NCI-H460 (cell line): ENCODE measurements around the gene DMXL2. TPM values are rescaled to one million over a fixed set of nuclear protein-coding genes. Genes with fewer than 3 reads are reported as not detected.
"Not testable (repeated sequence)": the region's sequence is repeated elsewhere in the genome, so short reads cannot be mapped to it uniquely, and the experiment has no call there.

Experiments used
- DNase-seq: peaks from one replicate; pipeline ENCODE4 v3.0.0-alpha.2; 2016; ENCODE audit warnings: low read depth; ENCODE audit errors: extremely low read depth
- total RNA-seq: library from RNA; depleted of rRNA; stranded (reverse); fragments of >200 nt; shearing (Covaris generic); gene quantifications from 2 replicates; pipeline ENCODE4 v1.2.3, GENCODE V29; 2014

Gene DMXL2
- total RNA-seq, 1 experiment from 2014 or later: 48.5 TPM

DNA sequence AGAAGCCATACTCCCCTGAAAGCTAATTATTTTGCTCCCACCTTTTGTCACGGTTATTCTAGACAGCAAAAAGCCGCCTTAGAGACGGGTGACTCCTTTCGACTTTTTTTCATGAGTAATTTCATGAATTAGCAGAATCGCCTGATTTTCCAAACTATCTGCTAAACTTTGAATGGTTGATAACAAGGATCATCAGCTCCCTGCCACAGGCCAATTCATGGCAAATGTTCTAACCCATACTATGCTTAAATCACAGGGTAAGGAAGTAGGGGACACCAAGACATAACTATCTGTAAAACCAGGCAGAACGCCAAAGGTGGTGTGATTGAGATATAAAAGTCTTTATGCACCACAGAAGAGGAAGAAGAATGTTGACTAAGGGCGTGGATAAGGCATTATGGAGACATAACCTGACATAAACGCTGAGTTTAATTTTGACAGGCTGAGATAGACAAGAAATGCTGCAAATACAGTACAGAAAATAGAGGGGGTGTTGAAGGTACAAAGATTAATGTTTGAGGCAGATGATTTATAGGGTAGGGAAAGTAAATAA, 891 bp upstream of the DMXL2 start:
- DNase-seq: no peak

DNA sequence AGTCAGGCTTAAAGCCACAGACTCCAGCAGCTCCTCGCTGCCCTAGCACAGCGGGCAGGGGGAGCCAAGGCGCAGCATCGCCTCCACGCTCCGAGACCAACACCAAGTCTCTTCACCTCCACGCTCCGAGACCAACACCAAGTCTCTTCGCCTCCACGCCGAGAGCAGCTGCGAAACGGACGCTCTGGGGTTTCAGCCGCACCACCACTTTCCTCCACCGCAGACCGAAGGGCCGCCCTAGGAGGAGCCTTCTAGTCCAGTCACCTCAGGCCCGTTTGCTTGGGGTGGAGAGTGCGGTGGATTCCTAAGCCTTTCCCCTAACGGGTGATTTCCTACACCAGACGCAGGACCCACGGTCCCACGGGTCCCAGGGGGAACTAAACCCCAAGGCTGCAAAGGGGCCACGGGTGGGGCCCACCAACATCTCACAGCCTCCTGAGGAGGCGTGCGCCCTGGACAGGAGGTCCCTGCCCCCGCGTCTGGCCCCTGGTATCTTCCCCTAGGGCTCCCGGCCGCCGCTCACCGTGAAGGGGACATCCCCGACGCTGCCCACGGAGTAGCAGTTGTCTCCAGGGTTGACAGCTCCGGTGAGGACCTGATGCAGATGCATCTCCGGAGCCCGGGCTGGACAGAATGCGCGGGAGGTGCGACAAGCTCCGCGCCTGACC, 501 bp downstream of the DMXL2 start:
- peak; percentile 17 for DNase-seq

DNA sequence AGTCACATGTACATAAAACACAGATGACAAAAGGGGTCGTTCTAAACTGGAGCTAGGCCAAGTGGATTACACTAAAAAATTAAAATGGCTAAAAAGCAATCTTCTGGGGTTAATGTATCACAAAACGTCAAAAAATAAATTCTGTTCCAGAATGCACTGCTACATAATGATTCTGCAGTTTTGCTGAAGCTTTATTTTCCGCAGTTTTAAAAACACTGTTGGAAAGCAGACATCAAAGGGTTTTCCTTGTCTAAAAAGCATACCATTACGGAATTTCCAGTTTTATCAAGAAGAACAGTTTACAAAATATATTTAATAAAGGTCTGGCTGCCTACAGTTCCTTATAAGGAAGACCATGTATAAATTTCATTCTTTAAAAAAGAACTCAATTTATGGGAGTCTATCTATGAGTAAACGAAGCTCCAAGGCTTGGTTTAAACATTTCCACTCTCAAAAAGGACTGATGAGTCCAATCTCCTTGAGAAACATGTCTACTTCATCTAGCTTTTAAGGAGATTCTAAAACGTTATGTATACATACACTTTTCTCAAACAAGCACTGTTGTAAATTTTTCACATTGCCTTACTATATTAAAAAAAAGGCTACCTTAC, 1.3 kb downstream of the DMXL2 start:
- no peak for DNase-seq

DNA sequence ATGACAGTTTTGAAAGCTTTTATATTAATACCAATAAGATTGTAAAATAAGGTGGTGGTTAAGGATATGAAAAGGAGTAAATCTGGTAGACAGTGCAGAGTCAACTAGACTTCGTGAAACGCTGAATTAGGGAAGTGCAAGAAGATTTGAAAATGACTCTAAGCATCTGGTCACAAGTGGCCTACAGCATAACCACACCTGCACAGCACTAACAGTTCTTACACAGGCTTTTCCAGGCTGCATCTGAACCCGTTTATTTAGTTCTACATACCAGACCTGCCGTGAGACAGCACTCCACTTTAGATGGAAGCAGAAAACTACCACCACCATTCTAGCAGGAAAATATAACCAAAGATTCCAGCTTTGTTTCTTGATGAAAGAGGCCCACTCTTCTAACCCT, 1.9 kb downstream of the DMXL2 start:
- no peak for DNase-seq

DNA sequence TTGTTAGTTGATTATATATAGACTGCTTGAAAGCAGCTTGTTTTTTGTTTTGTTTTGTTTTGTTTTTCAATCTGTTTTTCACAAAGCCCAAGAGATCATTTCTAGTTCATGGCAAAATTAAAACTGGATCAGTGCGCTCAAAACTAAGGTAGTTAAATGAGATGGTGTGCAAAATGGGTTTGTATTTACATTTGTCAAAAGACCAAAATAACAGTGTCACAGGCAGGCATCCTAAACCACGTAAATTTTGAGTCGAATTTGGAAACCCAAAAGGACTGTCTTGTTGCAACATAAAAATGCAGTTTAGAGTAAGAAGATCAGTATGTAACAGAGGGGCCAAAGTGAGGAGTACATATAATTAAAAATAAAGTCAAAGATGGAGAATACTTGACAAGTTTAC, 2.4 kb downstream of the DMXL2 start:
- DNase-seq: no peak

DNA sequence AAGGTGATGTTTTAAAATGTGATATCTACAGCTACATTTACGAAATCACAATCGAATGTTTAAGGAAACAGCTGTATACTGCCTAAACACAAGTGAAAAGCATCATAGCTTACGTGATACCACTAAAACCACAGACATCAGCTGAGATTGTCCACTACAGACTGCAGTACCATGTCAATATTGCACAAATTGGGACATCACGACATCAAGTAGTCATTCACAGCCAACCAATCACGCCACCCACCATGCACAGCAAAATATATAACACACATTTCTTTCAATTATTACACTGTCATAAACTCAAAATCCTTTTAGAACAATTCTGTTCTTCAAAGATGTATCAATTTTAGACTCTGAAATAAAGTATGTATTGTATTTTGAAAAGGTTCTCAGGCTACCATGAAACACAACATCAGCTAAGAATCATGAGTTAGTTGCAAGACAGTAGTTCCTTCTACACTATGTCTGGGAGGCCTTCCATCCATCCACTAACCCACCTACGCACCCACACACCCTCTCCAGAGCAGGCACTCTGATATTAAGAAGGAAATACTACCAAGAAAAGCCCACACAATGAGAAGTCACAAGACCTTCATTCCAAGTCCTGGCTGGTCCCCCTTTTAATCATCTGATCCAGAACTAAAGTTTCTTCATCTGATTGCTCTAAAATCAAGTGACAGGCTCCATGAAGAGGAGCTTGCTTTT, 3.1 kb downstream of the DMXL2 start:
- no peak for DNase-seq

DNA sequence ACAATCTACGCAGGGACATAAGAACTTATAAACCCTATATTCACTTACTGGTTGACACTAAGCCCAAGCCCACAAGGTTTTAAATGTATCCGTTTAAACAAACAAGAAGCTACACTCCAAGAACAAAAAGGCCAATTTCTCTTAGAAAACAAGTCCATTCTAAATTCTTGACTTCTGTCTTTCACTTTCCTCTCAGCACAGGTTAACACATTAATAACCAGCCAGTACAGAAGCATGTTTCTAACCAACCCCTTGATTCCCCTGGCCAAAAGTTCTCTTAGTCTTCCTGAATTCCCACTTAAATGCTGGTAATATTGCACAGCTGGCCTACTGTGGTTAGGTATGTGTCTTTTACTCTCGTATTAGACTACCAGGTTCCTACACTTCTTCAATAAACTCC, 4.7 kb downstream of the DMXL2 start:
- no peak for DNase-seq

DNA sequence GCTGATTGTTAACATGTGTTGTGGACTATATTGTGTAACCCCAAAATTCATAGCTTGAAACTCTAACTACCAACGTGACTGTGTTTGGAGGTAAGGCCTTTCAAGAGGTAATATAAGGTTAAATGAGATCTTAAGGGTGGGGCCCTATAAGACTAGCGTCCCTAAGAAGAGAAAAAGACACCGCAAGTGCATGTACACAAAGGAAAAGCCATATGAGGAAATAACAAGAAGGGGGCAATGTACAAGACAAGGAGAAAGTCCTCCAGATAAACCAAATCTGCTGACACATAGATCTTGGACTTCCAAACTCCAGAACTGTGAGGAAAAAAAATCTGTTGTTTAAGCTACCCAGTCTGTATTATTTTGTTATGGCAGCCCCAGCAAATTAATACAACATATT, 8.6 kb downstream of the DMXL2 start:
- no peak for DNase-seq

DNA sequence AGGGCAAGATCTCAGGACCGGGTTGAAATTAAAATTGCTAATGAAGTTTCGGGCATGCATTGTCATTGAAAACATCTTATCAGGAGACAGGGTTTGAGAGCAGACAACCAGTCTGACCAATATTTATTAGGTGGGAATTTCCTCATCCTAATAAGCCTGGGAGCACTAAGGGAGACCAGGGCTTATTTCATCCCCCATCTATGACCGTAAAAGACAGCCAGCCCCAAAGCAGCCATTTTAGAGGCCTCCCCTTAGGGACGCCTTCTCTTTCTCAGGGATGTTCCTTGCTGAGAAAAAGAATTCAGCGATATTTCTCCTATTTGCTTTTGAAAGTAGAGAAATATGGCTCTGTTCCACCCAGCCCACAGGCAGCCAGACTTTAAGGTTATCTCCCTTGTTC, 9.9 kb downstream of the DMXL2 start:
- not testable (repeated sequence) for DNase-seq

DNA sequence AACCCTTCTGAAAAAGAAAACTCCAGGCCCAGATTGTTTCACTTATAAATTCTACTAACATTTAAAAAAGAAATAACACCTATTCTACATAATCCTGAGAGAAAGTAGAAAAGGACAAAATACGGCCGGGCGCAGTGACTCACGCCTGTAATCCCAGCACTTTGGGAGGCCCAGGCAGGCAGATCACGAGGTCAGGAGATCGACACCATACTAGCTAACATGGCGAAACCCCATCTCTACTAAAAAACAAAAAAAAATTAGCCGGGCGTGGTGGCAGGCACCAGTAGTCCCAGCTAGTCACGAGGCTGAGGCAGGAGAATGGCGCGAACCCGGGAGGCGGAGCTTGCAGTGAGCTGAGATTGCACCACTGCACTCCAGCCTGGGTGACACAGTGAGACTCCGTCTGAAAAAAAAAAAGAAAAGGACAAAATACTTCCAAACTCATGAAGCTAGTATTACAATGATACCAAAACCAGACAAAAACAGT, 19.1 kb downstream of the DMXL2 start:
- DNase-seq: peak; percentile 40

DNA sequence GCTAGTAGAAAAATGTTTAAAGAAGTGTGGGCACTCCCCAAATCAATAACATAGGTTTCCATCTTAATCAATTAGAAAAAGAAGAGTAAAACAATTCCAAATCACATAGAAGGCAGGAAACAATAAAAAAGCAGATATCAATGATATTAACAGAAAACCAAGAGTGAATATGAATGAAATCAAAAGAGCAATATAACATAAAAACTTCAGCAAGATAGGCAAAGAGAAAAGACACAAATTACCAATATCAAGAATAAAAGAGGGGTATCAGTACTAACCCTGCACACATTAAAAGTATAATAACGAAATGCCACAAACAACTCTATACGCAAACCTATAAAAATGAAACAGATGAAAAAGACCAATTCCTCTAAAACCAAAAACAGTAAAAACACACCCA, 19.6 kb downstream of the DMXL2 start:
- DNase-seq: no peak

DNA sequence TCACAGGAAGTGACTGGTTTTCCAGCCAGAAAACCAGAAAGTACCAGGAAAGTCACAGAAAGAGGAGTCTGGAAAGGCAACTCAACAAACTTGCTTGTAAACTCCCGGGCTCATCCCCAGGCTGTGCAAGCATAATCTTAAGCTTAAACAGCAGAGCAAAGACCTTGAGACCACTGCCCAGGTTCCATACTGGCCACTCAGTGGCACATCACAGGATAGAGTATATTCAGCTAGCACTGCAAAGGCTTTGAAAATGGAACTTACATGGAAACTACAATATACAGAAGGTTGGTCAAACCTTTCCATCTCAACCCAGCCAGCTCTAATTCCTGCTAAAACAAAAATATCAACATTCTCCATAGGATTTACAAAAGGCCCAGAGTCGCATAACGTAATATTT, 20.1 kb downstream of the DMXL2 start:
- no peak for DNase-seq

DNA sequence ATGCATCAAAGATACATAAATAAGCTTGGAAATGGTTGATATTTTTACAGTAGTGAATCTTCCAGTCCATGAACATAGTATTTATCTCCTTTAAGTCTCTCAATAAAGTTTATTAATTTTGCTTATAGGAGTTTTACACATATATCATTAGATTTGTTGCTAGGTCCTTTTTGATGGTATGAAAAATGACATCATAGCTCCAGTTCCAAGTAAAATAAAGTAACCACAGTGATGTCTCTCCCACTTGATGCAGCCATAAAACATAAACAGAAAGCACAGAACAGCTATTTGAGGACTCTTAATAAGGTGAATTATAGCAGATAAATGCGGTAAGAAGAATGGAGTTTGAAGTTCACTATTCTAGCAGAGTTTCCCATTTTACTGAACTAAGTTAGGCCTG, 20.8 kb downstream of the DMXL2 start:
- DNase-seq: no peak

DNA sequence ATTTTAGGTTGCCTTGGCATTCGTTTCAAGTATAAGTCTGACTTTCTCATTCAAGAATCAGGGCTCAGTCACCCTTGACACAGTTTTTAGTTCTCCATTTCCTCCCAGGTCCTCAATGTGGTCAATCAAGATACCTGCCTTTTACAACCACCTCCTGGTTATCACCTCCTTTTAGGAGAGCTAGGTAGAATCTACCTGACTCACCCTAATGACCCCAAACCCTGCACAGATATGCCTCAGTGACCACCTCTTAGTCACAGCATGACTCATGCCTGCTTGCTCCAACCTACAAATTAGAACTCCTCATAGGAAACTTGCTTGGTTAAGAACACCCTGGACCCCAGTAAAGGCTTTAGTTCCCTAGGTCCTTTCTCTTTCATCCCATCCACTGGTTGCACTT, 22.5 kb downstream of the DMXL2 start:
- DNase-seq: no peak

DNA sequence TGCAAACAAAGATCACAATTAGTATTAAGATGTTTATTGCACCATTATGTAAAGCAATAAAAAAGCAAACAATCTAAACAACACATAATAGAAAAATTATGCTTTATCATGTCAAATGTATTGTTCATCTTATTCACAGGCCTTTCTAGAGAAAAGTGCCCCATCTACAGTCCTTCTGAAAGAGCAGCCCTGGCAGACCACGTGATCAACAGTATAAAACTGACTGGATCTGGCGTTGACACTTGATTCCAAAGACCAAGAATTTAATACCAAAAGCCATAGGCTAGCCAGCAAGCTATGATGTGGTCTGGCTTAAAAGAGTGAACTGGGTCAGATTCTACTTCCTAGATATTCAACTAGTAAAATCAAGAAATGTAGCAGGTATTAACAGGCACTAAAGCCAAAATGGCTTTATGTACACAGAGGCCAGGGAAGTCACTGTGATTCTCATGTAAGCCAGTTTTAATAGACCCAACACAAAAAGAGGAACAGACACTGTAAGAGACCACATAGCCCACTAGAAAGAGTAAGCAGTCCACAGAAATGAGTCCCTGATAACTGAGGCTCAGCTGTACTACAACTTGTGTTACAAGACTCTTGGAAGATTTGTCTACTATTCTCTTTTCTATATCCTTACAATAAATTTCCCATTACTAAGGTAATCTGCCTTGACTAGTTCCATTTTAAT, 32.5 kb downstream of the DMXL2 start:
- DNase-seq: no peak

DNA sequence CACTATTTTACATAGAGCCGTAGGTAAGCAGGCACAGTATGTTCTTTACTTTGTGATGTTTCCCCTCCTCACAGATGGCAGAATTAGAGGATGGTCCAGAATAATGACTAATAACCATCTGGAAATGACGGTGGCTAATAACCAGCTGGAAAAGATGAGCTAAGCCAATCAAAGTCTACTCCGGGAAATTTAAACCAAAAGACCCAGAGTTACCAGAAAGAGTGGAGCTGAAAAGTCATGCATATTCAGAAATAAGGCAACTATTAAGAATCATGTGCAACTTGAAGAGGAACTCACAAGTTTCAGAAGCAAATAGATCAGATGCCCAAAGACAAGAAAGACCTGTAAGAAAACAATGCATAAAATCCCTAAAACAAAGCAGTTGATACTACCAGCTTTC, 33.6 kb downstream of the DMXL2 start:
- no peak for DNase-seq

DNA sequence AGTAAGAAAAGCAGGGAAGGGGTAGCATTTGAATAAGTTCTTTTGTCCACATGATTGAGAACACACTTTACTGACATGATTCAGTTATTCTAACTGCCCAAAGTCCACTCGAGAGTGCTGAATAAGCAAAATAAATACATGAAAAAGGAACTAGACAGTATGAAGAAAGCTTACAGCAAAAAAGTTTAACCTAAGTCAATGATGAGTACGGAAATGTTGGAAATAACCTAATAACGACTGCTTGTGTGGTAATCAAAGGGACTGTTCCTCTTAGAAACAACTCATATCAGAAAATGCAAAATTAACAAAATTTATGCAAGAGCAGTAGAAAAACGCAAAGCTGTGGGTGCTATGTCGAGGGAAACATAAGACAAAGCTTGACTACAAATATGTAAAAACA, 36.6 kb downstream of the DMXL2 start:
- no peak for DNase-seq

DNA sequence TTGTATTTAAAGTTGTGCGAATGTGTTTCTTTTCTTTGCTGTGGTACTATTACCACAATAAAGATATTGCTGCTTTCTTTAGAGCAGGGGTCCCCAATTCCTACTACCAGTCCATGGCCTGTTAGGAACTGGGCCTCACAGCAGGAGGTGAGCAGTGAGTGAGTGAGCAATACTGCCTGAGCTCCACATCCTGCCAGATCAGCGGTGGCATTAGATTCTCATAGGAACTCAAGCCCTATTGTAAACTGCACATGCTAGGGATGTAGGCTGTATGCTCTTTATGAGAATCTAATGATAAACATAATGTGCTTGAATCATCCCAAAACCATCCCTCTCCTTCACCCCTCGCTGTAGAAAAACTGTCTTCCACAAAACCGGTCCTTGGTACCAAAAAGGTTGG, 41.6 kb downstream of the DMXL2 start:
- no peak for DNase-seq

DNA sequence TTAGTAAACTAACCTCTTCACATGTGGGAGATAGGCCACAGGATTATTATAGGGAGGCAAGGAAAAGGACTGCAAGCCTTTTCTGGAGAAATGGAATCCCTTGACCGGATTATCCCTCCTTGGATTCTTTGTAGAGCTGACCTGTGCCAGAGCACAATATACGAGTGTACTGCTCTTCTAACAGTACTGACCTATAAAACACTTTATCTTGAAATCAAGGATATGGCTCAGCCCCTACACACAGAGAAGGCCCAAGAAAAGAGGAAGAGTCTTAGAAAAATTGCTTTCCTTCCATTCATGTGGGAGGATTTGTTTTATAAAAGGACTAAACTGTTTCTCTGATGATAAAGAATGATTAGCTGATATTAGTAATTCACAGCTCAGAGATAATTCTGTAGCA, 42.2 kb downstream of the DMXL2 start:
- no peak for DNase-seq

DNA sequence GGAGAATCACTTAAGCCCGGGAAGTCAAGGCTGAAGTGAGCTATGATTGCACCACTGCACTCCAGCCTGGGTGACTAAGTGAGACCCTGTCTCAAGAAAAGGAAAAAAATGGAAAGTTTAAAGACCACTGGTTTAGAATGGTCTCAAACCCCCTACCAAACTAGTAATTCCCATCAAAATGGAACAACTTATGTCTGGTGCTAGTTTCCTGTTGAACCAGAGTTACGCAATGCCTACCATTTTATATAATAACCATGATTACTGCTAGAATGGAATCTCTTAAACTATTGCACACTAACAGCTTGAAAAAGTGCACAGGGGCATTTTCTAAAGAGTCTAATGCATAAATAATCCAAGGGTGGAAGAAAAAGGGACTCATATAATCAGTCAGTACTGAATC, 43.6 kb downstream of the DMXL2 start:
- no peak for DNase-seq

DNA sequence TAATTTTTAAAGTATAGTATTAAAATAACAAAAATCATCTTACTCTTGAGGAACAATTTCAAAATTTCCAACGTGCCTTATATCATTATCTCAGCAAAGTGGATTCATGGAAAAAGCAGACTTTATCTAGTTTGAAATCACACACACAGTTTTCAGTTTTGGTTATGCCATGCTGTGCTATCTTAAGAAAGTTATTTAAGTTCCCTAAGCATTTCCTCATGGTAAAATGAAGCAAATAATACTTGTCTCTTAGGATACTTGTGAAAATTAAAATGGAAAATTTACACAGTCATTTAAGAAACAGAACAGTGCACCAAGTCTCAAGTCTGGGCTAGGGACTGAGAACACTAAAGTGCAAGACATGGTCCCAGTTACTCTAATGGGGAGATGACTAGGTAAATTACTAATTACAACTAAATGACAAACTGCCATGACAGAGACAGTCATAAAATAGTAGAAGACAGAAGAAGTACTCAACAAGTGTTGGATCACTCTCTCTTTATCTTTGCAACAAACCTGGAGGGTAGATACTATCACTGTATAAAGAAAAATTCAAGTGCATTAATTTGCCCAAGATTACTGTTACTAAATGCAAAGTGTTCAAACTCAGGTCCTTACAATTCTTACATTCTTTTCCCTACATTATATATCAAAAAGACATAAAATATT, 44.8 kb downstream of the DMXL2 start:
- DNase-seq: no peak
